Measurements from ENCODE around the gene NDUFS4.
A peak's percentile ranks its signal among the peaks of the same experiment; 100 is the strongest.
"Not testable (repeated sequence)": the region's sequence is repeated elsewhere in the genome, so short reads cannot be mapped to it uniquely, and the experiment has no call there.

The NDUFS4 gene

DNA sequence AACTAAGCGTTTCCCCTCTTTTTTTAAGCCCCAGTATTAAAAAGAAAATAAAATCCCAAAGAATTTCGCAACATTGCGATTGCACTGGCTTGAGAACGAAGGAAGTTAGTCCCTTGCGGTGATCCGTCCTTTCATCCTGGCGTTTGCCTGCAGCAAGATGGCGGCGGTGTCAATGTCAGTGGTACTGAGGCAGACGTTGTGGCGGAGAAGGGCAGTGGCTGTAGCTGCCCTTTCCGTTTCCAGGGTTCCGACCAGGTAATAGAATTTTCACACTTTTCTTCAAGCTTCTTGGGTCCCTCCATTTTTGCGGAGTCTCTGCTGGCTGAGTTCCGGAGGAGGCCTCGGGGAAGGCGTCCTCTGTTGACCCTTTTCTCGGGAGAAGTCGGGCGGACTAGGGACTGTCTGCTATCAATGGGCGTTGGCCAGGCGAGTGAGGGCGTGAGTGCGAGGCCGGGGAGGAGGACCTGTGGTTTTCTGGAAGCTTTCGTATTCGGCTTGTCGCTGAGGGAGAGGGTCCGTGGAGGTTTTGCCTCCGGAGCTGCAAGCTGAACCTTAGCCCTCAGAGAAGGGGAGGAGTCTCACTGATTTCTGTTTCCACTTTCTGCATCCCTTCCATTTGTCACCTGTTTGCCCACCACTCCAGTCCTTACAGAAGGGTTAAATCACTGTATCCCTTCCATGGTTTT, at the start of gene NDUFS4:
Gene NDUFS4, plus strand, starts transcription at position 134 of the 686 bp plus-strand sequence. Its CDS starts 24 bp downstream, at position 158.
- DNase-seq = peak; percentile 48

DNA sequence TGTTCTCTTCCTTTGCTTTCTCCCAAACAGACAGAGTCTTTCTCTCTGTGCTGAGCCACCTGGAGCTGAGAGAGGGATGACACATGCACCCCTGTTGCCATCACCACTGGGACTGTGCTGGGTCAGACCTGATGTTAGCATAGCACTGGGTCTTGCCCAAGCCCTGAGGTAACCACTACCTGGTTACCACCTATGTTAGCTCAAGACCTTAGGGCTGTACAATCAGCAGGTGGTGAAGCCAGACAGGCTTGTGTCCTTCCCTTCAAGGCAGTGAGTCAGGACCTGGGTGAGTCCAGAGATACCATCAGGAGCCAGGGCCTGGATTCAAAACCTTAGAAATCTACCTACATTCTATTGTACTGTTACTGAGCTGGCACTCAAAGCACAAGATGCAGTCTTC, 47.9 kb upstream of the NDUFS4 start:
- no peak for DNase-seq

DNA sequence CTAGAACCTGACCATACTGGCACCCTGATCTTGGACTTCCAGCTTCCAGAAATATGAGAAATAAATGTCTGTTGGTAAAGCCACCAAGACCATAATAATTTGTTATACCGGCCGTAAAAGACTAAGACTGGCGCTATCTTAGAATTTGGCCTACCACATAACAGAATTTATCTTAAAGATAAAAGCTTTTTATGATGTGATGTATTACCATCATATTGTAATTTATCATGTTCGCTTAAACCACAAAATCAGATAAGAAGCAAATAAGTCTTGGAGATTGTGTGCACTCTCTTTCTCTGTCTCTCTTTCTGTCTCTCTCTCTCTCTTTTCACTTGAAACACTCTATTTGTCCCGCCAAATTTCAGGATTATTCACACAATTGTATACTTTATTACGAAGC, 44.5 kb upstream of the NDUFS4 start:
- DNase-seq = no peak

DNA sequence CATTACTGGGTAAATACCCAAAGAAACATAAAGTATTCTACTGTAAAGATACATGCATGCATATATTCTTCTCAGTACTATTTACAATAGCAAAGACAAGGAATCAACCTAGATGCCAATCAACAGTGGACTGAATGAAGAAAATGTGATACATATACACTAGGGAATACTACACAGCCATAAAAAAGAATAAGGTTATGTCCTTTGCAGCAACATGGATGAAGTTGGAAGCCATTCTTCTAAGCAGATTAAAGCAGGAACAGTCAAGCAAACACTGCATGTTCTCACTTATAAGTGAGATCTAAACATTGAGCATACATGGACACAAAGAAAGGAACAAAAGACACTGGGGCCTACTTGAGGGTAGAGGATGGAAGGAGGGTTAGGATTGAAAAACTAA, 39.6 kb upstream of the NDUFS4 start:
- no peak for DNase-seq

DNA sequence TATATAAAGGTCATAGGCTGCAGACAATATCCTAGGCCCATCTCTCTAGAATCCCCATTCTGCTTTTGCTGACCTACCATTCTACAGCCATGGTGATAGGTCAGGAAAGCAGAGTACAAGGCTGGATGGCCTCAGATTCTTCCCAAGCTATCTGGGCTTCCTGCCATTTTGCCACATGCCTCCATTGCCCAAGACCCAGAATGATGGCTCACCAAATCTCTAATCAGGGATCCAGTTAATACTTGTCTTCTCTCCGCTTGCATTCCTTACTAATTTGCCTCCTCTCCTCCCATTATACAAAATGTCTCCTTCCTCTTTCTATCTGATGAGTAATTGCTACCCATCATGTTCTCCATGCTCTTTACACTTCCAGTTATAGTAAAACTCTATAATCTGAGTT, 22.7 kb upstream of the NDUFS4 start:
- DNase-seq = no peak

DNA sequence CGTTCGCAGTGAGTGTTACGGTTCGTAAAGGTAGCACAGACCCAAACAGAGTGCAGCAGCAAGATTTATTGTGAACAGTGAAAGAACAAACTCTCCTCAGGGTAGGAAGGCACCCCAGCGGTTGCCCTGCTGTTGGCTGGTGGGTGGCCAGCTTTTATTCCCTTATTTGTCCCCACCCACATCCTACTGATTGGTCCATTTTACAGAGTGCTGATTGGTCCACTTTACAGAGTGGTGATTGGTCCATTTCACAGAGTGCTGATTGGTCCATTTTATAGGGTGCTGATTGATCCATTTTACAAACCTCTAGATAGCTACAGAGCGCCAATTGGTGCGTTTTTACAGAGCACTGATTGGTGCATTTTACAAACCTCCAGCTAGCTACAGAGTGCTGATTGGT, 19.7 kb upstream of the NDUFS4 start:
- DNase-seq = not testable (repeated sequence)

DNA sequence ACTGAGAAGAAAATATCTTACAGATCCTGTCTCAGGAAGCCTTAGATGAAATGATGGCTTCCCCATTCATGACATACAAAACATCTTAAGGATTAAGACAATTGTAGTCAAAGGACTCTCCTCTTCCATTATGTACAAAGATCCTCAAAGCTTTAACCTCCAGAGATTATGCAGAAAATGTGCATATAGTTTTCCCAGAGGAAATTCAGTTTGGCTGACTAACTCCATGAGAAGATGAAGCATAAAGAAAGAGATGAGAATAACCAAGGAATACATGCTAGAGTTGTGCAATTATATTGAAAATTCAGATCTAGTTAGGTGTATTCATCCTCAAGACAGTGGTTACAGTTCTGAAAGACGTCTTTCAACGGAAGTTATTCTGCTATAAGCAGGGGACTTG, 18.6 kb upstream of the NDUFS4 start:
- DNase-seq = no peak

DNA sequence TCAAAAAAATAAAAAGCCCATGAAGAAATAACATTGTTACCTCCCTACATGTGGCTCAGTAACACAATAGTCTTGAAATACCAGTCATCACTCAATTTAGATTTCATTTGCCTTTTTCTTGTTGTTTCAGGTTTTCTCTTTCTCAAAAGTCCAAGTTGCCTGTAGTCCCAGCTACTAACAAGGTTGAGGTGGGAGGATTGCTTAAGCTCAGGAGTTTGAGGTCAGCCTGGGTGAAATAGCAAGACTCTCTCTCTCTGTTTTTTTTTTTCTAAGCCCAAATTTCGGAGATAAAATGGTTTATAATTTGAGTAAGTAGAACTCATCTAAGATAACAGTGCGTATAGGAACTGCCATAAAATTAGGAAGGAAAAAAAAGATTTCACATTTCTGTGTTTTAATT, 17.5 kb upstream of the NDUFS4 start:
- no peak for DNase-seq

DNA sequence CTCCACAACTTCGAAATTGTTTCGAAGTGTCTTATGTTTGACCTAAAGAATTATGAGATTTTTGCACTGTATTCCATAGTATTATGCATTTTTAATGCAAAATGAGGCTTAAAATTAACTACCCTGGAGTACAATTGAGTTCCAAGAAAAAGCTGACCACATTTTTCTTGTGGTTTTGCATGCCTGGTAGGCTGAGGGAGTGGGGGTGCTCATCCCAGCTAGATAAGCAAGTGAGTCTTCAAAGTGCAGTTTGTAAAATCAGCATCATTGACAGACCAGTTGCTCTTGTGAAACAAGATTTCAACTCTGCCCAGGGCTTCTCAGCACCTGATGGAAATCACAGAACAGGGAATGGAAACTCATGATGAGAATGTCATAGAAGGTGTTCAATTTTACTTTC, 17.0 kb upstream of the NDUFS4 start:
- no peak for DNase-seq

DNA sequence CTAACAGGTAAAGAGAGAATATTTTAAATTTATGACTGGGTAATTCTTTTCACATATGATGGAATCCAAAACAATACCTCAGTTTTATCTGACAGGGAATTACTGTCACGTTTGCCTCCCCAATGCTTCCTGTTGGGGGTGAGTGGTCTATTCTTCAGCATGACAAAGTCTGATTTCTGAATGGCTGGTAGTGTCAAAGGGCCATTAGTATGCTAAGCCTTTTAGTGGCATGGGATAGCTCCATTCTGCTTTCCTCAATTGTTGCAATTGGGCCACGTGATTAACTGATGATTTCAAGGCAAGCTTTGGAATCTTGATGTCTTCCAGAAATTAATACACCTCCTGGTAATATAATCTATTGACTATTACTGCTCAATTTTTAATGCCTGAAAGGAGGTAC, 14.7 kb upstream of the NDUFS4 start:
- no peak for DNase-seq

DNA sequence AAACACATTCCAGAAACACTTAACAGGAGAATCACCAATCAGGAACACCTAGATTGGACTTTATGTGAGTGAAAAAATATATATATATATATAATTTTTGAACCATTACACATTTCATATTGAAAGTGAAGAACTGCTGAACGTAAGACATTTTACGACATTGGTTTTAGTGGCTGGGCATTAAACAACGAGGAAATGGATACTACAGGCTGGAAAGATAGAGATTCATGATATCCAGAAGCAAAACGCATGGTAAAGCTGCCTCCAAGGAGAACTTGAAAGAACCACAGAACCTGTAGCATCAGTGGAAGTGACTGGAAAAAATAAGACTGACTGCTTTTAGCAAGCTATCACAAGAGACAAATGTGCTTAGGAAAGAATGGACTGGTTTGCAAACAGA, 13.2 kb upstream of the NDUFS4 start:
- DNase-seq = no peak

DNA sequence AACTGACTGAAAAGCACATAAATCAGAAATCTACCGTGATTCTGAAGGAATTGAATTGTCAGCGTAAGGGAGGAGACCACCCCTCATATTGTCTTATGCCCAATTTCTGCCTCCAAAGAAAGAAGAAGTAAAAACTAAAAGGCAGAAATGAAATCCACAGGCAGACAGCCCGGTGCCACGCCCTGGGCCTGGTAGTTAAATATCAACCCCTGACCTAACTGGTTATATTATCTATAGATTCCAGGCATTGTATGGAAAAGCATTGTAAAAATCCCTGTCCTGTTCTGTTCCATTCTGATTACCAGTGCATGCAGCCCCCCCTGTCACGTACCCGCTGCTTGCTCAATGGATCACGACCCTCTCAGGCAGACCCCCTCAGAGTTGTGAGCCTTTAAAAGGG, 11.9 kb upstream of the NDUFS4 start:
- not testable (repeated sequence) for DNase-seq

DNA sequence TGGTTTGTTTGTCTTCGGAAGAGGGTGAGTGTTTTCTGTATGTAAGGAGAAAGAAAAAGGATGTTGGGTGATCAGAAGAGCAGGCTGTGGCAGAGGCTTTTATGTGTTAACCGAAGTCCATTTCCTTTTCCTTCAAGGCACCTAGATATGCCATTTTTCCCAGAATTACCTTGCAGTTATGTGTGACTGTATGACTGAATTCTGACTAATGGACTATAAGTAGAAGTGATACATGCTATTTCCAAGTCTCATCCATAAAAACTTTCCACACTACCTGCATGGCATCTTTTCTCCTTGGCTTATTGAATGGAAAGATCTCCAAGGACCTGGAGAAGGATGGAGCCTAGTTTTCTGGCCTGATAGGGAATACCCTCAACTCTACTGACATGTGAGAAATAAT, 10.6 kb upstream of the NDUFS4 start:
- DNase-seq = no peak

DNA sequence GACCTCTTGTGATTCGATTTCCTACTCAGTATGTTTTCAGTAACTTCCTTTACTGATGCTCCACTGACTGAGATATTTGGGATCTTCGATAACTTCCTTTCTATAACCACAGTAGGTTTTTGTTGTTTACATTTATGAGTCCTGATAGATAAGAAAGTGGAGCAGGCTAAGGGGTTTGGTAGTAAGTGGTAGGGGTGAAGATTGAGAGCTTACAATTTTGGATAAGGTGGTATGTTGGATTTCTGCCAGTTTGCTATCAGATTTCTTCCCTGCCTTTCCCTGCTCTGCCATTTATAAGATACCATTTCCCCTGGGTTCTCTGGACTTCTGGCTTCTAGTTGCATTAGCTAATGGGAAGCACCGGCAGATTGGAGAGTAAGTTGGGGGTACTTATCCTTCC, 7.9 kb upstream of the NDUFS4 start:
- DNase-seq = no peak

DNA sequence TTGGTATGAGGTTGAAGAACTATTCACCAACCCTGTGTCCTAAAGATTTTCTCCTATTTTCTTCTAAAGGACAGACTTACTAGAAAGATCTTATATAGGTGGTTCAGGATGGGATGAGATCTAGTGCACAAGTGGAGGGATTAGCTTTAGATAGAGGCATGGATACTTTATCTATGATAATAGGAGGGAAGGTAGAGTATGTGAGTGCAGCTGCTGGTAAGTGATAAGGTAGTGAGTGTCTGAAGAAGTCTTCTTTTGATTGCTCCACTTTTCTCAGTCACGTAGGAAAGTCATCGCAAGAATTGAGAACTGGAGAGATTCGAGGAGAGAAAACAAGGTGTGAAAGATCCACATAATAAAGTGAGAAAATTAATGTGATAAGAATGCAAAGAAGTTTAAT, 6.0 kb upstream of the NDUFS4 start:
- DNase-seq = no peak

DNA sequence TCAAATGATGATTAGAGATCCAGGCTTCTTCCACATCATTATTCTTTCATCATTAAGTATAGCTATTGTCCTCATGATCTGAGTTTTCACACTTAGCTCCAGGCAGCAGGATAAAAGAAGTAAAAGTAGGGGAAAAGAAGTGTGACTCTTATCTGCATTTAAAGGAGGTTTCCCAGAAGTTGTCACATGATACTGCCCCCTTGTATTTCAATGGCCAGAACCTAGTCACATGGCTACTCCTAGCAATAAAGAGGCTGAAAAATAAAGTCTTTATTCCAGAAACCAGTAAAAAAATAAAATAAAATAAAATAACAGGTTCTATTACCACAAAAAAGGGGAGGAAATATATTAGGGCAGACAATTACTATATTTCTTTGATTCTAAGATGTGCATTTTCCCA, 5.3 kb upstream of the NDUFS4 start:
- DNase-seq = no peak

DNA sequence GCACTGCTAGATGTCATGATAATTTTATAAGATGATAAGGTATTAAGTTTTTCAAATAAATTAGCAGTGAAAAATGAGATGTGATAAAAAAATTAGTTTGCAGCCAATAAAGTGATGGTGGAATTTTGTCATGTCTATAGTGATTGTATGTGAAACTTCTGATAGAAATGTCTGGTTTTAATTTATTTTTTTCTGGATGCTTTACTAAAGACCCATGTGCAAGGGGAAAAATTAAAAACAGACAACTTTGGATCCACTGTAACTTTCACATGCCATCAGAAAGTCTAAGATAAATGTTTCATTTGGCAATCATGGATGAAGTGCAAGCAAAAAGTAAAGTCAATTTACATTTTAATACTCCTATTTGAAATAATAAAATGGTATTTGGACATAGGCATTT, 4.4 kb upstream of the NDUFS4 start:
- DNase-seq = no peak

DNA sequence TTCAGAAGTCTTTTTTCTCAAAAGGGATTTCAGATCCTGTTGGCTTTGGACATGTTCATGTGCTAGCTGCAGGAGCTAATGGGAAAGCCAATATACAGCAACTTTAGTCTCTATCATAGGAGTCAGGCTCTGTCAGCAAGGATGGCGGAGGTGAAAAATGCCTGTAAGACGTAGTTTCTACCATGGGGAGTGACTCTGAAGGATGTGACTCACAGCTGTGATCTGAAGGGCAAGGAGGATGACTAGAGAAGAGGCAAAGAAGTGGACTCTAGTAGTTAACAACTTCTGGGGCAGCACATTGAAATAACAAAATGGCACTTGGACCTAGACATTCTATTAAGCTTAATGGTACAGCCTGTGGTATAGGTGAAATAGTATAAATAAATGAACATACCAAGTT, 3.1 kb upstream of the NDUFS4 start:
- no peak for DNase-seq

DNA sequence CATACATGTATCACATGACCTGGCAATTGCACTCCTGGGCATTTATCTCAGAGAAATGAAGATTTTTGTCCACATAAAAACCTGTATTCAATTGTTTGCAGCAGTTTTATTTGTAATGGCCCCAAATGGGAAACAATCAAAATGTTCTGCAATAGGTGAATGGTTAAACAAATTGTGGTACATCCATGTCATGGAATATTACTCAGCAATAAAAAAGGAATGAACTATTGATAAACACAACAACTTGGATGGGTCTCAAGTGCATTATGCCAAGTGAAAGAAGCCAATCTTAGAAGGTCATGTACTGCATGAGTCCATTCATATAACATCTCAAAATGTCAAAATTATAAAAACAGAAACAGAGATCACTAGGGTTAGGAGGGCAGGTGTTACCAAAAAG, 1.5 kb upstream of the NDUFS4 start:
- DNase-seq = no peak

DNA sequence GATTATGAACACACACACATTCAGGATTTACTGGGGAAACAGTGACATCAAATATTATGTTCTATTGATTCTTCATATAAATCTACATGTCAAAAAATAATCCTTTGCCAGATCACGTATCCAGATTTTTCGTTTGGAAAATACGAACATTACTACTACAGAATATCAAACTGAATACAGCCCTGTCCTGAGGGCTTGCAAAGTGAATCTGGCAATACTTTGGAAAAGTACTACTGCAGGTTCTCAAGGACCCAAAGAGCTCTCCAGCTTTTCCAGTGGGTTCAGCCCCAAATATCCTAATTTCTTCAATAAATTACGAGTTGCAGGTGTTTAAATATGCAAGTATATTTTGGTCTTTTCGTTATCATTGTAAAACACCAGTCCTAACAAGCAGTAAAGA, 411 bp upstream of the NDUFS4 start:
- DNase-seq = no peak

DNA sequence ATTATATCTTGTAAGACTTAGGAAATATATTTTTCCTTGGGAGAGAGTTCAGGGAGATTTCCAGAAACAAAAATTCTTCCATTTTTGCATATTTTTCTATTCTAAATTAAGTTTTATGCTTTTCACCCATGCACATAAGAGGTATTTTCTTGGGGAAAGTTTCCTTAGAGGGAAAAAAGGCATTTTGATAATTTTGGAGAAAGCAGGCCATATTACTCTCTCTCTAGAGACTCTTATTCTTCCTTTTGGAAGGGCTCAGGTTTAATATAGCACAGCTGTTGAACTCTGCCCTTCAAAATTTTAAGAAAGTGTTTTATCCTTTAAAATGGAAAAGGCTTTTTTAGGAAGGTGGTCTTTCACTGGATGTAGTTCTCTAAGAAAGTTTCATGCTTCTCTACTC, 8.0 kb downstream of the NDUFS4 start:
- DNase-seq = no peak

DNA sequence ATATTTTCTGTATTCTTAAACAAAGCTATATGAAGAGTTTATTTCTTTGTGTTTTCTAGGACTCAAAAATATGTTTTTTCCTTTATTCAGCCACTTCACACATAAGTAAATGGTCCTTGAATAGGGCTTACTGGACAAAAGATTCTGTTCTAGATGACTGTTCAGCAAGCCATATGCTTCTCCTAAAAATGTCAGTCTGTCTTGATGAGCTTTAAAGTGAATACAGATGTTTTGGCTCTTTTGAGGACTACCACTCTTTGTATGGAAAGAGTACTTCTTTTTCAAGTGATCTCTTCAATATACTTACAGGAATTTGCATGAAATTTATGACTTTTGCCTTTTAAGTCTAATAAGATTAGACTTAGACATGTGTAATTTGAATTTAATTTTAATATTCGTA, 8.4 kb downstream of the NDUFS4 start:
- DNase-seq = no peak

DNA sequence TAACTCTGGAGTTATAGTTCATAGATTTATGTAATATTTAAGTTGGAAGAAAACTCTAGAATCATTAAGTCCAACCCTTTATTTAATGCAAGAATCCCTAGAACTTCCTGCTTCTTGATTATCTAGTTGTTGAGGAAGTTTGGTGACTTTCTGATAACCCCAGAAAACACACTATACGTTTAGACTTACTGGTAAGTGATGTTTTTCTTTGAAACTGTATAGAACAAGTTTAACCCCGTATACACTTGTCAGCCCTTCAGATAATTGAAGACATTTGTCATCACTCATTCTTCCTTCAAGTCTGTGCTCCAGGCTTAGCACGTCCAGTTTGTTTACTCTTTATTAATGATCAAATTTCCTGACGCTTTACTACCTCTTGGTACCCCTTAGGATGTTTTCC, 9.0 kb downstream of the NDUFS4 start:
- no peak for DNase-seq

DNA sequence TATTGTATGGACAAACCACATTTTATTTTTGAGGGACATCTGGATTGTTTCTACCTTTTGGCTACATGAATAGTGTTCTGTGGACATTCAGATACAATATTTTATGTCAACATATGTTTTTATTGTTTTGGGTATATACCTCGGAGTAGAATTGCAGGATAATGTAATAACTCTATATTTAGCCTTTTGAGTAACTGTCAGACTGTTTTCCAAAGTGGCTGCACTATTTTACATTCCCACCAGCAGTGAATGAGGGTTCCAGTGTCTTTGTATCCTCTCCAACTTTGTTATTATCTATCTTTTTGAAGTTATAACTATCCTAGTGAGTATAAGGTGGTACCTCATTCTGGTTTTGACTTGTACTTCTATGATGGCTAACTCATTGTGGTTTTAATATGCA, 11.0 kb downstream of the NDUFS4 start:
- no peak for DNase-seq

DNA sequence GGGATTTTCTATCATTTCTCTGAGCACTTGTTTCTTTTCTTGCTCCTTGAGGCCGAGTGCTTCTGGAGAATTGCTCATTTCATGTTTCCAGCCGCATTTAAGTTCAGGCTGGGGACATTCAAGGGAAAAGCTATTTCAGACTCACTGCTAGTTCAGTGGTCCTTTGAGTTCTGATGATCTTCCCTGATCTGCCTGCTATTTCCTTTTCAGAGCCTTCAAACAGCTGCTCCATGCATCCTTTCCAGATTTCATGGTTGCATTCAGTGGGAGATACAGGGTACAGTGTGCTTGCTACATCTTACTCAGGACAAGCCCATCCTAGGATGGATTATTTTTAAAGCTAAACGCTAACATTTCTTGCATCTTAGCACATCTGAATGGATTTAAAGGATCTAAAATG, 14.7 kb downstream of the NDUFS4 start:
- DNase-seq = no peak

DNA sequence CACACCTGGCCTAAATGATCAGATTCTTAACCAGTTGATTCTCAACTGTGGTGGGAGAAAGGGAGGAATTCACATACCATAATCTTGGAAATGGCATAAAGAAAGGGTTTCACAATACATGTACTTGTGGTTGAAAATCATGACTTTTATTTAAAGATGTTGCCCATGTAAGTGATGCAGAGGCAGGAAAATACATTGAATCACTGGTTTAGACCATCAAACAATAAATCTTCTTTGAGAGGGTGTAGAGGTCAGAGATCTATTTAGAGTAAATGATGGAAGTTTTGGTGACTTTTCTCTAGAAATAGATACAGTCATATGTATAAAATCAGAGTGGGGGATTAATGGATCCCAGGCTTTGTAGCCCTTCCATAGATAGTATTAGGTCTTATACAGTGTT, 15.4 kb downstream of the NDUFS4 start:
- no peak for DNase-seq
